HK-2 (cell line): ENCODE data around the gene AGER.

Source experiments
- DNase-seq: peaks from one replicate; pipeline ENCODE4 v3.0.0-alpha.2; 2018; ENCODE audit not compliant: unreplicated experiment

AGER gene

GRCh38 chr6:32168807-32169591 lies 15.1 kb downstream of the AGER start:
- no peak for DNase-seq

- no peak for DNase-seq
Measured at GRCh38 chr6:32168350-32168749, 15.7 kb downstream of the AGER start.

GRCh38 chr6:32167761-32168262 lies 16.2 kb downstream of the AGER start:
- DNase-seq, result no peak

GRCh38 chr6:32167154-32167760 lies 16.8 kb downstream of the AGER start:
- no peak for DNase-seq

- no peak for DNase-seq
Measured at GRCh38 chr6:32166411-32167061, 17.5 kb downstream of the AGER start.

- no peak for DNase-seq
Measured at GRCh38 chr6:32164295-32164694, 19.8 kb downstream of the AGER start, which contains the start of gene EGFL8. Gene EGFL8, plus strand, starts transcription at chr6:32164595. Its CDS starts 1,571 bp downstream, at chr6:32166166.

- no peak for DNase-seq
Measured at GRCh38 chr6:32163559-32164258, 20.3 kb downstream of the AGER start.

GRCh38 chr6:32158052-32158451 lies 26.0 kb downstream of the AGER start:
- DNase-seq, result no peak

- no peak for DNase-seq
Measured at GRCh38 chr6:32156891-32157290, 27.2 kb downstream of the AGER start.

- DNase-seq, result peak; percentile 63
Measured at GRCh38 chr6:32154514-32155161, 29.4 kb downstream of the AGER start.

- peak; percentile 81 for DNase-seq
Measured at GRCh38 chr6:32153564-32154513, 30.2 kb downstream of the AGER start, which contains the start of gene PPT2. Gene PPT2, plus strand, starts transcription at chr6:32154141. Its CDS starts 454 bp downstream, at chr6:32154595.

- DNase-seq, result no peak
Measured at GRCh38 chr6:32152769-32153563, 31.1 kb downstream of the AGER start.

- no peak for DNase-seq
Measured at GRCh38 chr6:32151863-32152768, 31.9 kb downstream of the AGER start, which contains the start of gene PRRT1. Gene PRRT1, minus strand, starts transcription at chr6:32151939. Its CDS starts 112 bp downstream, at chr6:32151827.

- no peak for DNase-seq
Measured at GRCh38 chr6:32151181-32151862, 32.7 kb downstream of the AGER start.

GRCh38 chr6:32149932-32150870 lies 33.9 kb downstream of the AGER start:
- no peak for DNase-seq

- DNase-seq, result no peak
Measured at GRCh38 chr6:32149092-32149755, 34.8 kb downstream of the AGER start.
